ENCODE results near the gene TBPL1. TPM values are rescaled to one million over a fixed set of nuclear protein-coding genes. Genes with fewer than 3 reads are reported as not detected.

TBPL1 gene
- total and polyA plus RNA-seq, 2 of the 13 experiments (the other 11 are each of a cell fraction or from before 2014, with no cell fraction given) = 25.3 to 39.3 TPM

DNA sequence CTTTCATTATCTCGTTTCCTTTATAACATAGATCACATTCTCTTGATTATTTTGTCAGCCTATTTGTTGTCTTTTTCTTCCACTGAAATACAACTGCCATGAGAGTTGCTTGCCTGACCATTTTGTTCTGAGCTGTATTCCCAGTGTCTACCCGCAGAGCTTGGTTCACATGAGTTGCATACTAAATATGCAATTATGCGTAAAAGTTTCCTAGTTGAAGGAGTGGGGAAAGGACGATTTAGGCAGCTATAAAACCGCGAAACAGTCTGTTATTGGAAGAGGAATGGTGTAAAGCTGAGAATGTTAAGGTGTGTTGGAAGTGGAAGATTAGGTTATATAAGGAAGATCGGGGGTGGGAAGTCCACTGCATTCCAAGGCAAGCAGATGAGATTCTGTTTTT lies 8.8 kb downstream of the TBPL1 start:
- ChIA-PET POLR2A (no interaction called here), CTCF (ENCODE audit: low intra/inter-chr PET ratio, low total read pairs) (no interaction called here)
- H3K27ac ChIP-seq (ENCODE audit: extremely low read length, insufficient read depth, low read length) = no peak overlapping the region
- TF ChIP-seq PHF8 (CRISPR knock-in tag; IDR thresholded peaks at IDR 0.05) (no peak), PRPF4 (IDR thresholded peaks at IDR 0.05; ENCODE audit: low read depth, low read length, poor library complexity, severe bottlenecking) (no peak), ZNF747 (CRISPR knock-in tag; IDR thresholded peaks at IDR 0.05; ENCODE audit: borderline replicate concordance) (no peak), RBAK (CRISPR knock-in tag; IDR thresholded peaks at IDR 0.05) (no peak), ZC3H13 (CRISPR knock-in tag; IDR thresholded peaks at IDR 0.05) (no peak)
- TF ChIP-seq, protein P1, sequence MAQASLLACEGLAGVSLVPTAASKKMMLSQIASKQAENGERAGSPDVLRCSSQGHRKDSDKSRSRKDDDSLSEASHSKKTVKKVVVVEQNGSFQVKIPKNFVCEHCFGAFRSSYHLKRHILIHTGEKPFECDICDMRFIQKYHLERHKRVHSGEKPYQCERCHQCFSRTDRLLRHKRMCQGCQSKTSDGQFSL (CRISPR knock-in tag; IDR thresholded peaks at IDR 0.05) = no peak
- TF ChIP-seq, protein P2, sequence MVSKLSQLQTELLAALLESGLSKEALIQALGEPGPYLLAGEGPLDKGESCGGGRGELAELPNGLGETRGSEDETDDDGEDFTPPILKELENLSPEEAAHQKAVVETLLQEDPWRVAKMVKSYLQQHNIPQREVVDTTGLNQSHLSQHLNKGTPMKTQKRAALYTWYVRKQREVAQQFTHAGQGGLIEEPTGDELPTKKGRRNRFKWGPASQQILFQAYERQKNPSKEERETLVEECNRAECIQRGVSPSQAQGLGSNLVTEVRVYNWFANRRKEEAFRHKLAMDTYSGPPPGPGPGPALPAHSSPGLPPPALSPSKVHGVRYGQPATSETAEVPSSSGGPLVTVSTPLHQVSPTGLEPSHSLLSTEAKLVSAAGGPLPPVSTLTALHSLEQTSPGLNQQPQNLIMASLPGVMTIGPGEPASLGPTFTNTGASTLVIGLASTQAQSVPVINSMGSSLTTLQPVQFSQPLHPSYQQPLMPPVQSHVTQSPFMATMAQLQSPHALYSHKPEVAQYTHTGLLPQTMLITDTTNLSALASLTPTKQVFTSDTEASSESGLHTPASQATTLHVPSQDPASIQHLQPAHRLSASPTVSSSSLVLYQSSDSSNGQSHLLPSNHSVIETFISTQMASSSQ (IDR thresholded peaks at IDR 0.05; ENCODE audit: low read depth) = no peak
- TF ChIP-seq, protein P2 (CRISPR knock-in tag; IDR thresholded peaks at IDR 0.05; ENCODE audit: borderline replicate concordance) = no peak
- H3K4me2 ChIP-seq (ENCODE audit: low read depth, low read length) = no peak overlapping the region
- H3K9ac ChIP-seq (ENCODE audit: insufficient read depth, low read depth, low read length) = no peak overlapping the region
- ATAC-seq (no peak), FAIRE-seq (no peak), DNase-seq (ENCODE audit: low spot score) (no peak)
- H4K20me1 ChIP-seq (ENCODE audit: insufficient read depth, low read length) = no peaks in the 10 kb centered on the region
- no peak overlapping the region for H3K4me3 ChIP-seq (replicated peaks in 1 of 3; ENCODE audit: insufficient read depth in 1 of 3, low read depth in 2 of 3, low read length in 3 of 3)
- BruUV-seq (replicated peaks) = no TSS peak
- no peaks in the 10 kb centered on the region for H3K9me3 ChIP-seq (ENCODE audit: low read length)
- peaks cover 38% of the 10 kb centered on the region for H3K79me2 ChIP-seq (ENCODE audit: insufficient read depth, low read length)
- H3K27me3 ChIP-seq (ENCODE audit: control insufficient read depth in 1 of 2, insufficient read depth in 2 of 2, low read length in 2 of 2) = no peaks in the 10 kb centered on the region
- 94% methylated on average over 7 of the region's 7 CpGs for WGBS (ENCODE audit: low lambda C conversion rate)
- no peaks in the 10 kb centered on the region for H3K4me1 ChIP-seq (ENCODE audit: insufficient read depth, low read length)
- in situ Hi-C loops (cut with HindIII; ENCODE audit: extremely low pct_ligation_motif_present, low pct_unique_long_range_greater_than_20kb) (no loop called here), intact Hi-C loops (cut with micrococcal nuclease; ENCODE audit: unreplicated experiment) (no loop called here)
- no peak overlapping the region for H2AFZ ChIP-seq (ENCODE audit: low read length)
- no peaks in the 10 kb centered on the region for H3K36me3 ChIP-seq (replicated peaks in 1 of 2; ENCODE audit: control insufficient read depth in 1 of 2, insufficient read depth in 2 of 2, low read length in 2 of 2)
